Measurements from ENCODE around the gene SMIM36.
"Not testable (repeated sequence)": the region's sequence is repeated elsewhere in the genome, so short reads cannot be mapped to it uniquely, and the experiment has no call there.

SMIM36 gene

DNA sequence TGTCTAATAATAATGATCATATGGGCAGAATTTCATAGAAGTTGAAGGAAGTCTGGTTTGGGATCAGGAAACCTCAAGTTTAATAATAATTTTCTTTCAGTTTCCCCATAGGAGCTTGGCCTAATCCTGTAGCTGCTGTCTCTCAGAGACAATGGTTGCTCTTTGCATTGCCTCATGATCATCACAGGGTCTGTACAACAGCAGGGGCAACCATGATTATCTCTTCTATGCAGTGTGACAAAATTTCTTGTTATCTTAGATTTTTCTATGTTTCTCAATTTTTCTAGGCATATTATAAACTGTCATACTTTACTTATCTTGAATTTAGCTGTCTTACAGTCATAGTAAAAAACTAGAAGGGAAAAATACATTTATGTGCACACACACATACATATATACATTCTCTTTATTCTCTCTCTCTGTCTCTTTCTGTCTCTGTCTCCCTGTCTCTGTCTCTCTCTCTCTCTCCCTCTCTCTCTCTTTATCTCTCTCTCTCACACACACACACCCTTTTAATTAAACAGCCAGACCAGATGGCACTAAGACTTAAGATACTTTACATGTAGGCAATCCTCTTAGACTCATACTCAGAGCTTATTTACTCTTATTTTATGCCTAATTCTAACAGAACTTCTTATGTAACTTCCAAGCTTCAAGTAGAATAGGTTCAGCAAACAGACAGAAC is 30.5 kb downstream of the SMIM36 start:
- H3K9ac ChIP-seq = no peak overlapping the region
- H3K4me1 ChIP-seq (ENCODE audit: low read depth, poor library complexity, severe bottlenecking) = no peaks in the 10 kb centered on the region
- H3K27me3 ChIP-seq (ENCODE audit: insufficient read depth, low read depth) = no peaks in the 10 kb centered on the region
- no peak overlapping the region for H3K4me3 ChIP-seq (IDR thresholded peaks at IDR 0.05; ENCODE audit: insufficient read depth, low read depth, low read length)
- H4K20me1 ChIP-seq (ENCODE audit: insufficient read depth) = no peaks in the 10 kb centered on the region
- no peak overlapping the region for H3K4me2 ChIP-seq
- no peak overlapping the region for H2AFZ ChIP-seq (ENCODE audit: low read depth)
- H3K79me2 ChIP-seq (ENCODE audit: insufficient read depth, low read depth) = no peaks in the 10 kb centered on the region
- no peaks in the 10 kb centered on the region for H3K36me3 ChIP-seq (ENCODE audit: insufficient read depth)
- H3K27ac ChIP-seq = no peak overlapping the region
- TF ChIP-seq, protein P1, sequence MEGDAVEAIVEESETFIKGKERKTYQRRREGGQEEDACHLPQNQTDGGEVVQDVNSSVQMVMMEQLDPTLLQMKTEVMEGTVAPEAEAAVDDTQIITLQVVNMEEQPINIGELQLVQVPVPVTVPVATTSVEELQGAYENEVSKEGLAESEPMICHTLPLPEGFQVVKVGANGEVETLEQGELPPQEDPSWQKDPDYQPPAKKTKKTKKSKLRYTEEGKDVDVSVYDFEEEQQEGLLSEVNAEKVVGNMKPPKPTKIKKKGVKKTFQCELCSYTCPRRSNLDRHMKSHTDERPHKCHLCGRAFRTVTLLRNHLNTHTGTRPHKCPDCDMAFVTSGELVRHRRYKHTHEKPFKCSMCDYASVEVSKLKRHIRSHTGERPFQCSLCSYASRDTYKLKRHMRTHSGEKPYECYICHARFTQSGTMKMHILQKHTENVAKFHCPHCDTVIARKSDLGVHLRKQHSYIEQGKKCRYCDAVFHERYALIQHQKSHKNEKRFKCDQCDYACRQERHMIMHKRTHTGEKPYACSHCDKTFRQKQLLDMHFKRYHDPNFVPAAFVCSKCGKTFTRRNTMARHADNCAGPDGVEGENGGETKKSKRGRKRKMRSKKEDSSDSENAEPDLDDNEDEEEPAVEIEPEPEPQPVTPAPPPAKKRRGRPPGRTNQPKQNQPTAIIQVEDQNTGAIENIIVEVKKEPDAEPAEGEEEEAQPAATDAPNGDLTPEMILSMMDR (conservative IDR thresholded peaks at IDR 0.05; ENCODE audit: low read depth, low read length) = no peak

DNA sequence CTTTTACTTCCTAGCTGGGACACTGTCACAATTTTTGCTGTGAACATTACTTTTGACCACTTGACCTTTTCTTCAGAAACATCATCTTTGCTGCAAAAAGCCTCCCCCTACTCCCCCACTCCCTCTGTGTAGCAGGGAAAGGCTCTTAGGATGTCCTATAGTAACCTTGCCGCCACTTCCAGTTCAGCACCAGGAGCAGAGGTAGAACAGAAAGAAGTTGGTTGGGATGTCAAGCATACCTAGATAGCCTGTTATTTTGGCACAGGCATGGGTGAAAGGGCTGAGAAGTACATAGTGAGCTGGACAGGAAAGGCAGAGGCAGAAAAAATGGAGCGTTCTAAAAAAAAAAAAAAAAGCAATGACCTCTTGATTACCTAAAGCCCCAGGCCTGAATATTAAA is 31.3 kb downstream of the SMIM36 start:
- no peaks in the 10 kb centered on the region for H3K27me3 ChIP-seq (ENCODE audit: insufficient read depth, low read depth)
- H4K20me1 ChIP-seq (ENCODE audit: insufficient read depth) = no peaks in the 10 kb centered on the region
- H3K79me2 ChIP-seq (ENCODE audit: insufficient read depth, low read depth) = no peaks in the 10 kb centered on the region
- TF ChIP-seq, protein P1 (conservative IDR thresholded peaks at IDR 0.05; ENCODE audit: low read depth, low read length) = no peak
- no peak overlapping the region for H2AFZ ChIP-seq (ENCODE audit: low read depth)
- H3K9ac ChIP-seq = no peak overlapping the region
- H3K4me3 ChIP-seq (IDR thresholded peaks at IDR 0.05; ENCODE audit: insufficient read depth, low read depth, low read length) = no peak overlapping the region
- H3K36me3 ChIP-seq (ENCODE audit: insufficient read depth) = no peaks in the 10 kb centered on the region
- no peaks in the 10 kb centered on the region for H3K4me1 ChIP-seq (ENCODE audit: low read depth, poor library complexity, severe bottlenecking)
- H3K4me2 ChIP-seq = no peak overlapping the region
- H3K27ac ChIP-seq = no peak overlapping the region

DNA sequence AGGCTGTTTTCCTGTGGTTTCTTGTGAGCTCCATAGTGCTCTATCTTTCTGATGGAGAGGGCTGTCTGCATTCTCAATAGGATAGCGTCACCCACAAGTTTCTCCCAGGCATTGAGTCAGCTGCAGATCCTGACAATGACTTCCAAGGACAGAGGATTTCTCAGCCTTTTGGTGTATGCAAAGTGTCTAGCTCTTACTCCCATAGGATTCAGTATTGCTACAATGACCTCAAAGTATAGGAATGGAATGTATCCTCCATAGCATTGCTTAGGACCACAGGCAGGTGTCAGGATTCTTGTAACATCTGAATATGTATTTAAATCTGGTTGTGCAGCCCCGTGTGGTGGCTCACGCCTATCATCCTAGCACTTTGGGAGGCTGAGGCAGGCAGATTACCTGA is 32.3 kb downstream of the SMIM36 start:
- Histone ChIP-seq H3K36me3 (ENCODE audit: insufficient read depth) (no peaks in the 10 kb centered on the region), H3K9ac (no peak overlapping the region), H3K4me2 (no peak overlapping the region), H3K79me2 (ENCODE audit: insufficient read depth, low read depth) (no peaks in the 10 kb centered on the region), H3K4me3 (IDR thresholded peaks at IDR 0.05; ENCODE audit: insufficient read depth, low read depth, low read length) (no peak overlapping the region), H2AFZ (ENCODE audit: low read depth) (no peak overlapping the region), H3K4me1 (ENCODE audit: low read depth, poor library complexity, severe bottlenecking) (no peaks in the 10 kb centered on the region), H4K20me1 (ENCODE audit: insufficient read depth) (no peaks in the 10 kb centered on the region), H3K27me3 (ENCODE audit: insufficient read depth, low read depth) (no peaks in the 10 kb centered on the region), H3K27ac (no peak overlapping the region)
- TF ChIP-seq, protein P1 (conservative IDR thresholded peaks at IDR 0.05; ENCODE audit: low read depth, low read length) = no peak

DNA sequence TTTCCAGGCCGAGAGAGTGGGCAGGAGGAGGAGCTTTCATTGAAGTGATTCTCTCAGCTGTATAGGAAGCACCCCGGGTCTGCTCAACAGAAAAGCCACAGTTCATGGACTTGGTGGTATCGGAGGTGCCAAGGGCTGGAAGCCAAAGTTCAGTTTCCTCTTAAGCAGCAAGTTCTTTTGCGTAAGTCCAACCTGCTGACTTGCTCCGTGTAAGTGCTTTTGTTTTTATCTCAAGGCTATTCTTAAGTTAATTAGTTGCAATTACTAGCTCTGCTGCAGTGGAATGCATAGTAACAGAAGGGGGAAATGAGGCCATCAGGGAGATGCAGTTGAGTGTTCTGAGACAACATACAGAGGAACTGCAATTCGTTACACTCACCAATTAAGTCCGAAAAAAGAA is 44.6 kb downstream of the SMIM36 start:
- Histone ChIP-seq H3K4me3 (IDR thresholded peaks at IDR 0.05; ENCODE audit: insufficient read depth, low read depth, low read length) (no peak overlapping the region), H3K4me2 (no peak overlapping the region), H4K20me1 (ENCODE audit: insufficient read depth) (no peaks in the 10 kb centered on the region), H3K27ac (no peak overlapping the region), H3K27me3 (ENCODE audit: insufficient read depth, low read depth) (no peaks in the 10 kb centered on the region), H2AFZ (ENCODE audit: low read depth) (no peak overlapping the region), H3K9ac (no peak overlapping the region), H3K4me1 (ENCODE audit: low read depth, poor library complexity, severe bottlenecking) (peaks cover 5% of the 10 kb centered on the region), H3K79me2 (ENCODE audit: insufficient read depth, low read depth) (no peaks in the 10 kb centered on the region), H3K36me3 (ENCODE audit: insufficient read depth) (no peaks in the 10 kb centered on the region)
- TF ChIP-seq, protein P1 (conservative IDR thresholded peaks at IDR 0.05; ENCODE audit: low read depth, low read length) = no peak

DNA sequence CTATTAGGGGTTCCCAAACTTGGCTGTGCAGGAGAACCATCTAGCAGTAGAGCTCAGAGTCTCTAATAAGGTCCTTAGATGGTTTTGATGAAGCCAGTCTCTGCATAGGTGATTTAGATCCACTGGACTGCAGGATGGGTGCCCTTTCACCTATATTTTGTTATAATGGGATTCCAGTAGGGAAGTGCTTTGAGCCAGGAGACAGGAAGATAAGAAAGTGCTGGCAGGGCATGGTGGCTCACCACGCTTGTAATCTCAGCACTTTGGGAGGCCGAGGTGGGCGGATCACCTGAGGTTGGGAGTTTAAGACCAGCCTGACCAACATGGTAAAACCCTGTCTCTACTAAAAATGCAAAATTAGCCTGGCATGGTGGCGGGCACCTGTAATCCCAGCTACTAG is 45.5 kb downstream of the SMIM36 start:
- not testable (repeated sequence) for H3K79me2 ChIP-seq (ENCODE audit: insufficient read depth, low read depth); H3K27me3 ChIP-seq (ENCODE audit: insufficient read depth, low read depth); H3K36me3 ChIP-seq (ENCODE audit: insufficient read depth); H4K20me1 ChIP-seq (ENCODE audit: insufficient read depth); H3K27ac ChIP-seq; H2AFZ ChIP-seq (ENCODE audit: low read depth); H3K4me3 ChIP-seq (IDR thresholded peaks at IDR 0.05; ENCODE audit: insufficient read depth, low read depth, low read length); H3K4me1 ChIP-seq (ENCODE audit: low read depth, poor library complexity, severe bottlenecking); H3K9ac ChIP-seq; H3K4me2 ChIP-seq
